WTC11 (cell line): ENCODE results near the gene CDIPT. TPM values are rescaled to one million over a fixed set of nuclear protein-coding genes. Genes with fewer than 3 reads are reported as not detected.

Experiments used
- ATAC-seq: fragments of 200-7000 bp; cut with Tn5 transposase; 2 replicates; pipeline ENCODE4 v1.10.0; 2021; ENCODE audit warnings: mild to moderate bottlenecking, moderate library complexity
- CTCF ChIA-PET: fragments of 300-600 bp; sonication (Branson Sonifier 250); formaldehyde crosslinking; loops from one replicate; lab custom pipeline; 2021; ENCODE audit warnings: antibody characterized with exemption; lab: Charles Lee
- POLR2A ChIA-PET: fragments of 350-600 bp; sonication (Branson Sonifier 250); formaldehyde crosslinking; loops from one replicate; lab custom pipeline; 2021; ENCODE audit warnings: antibody characterized with exemption; lab: Charles Lee
- DNase-seq: peaks from one replicate; pipeline ENCODE4 v3.0.0; 2021; ENCODE audit warnings: low spot score
- H3K27ac Mint-ChIP-seq: 2 replicates; pipeline ENCODE4 v1.8.0; 2021; ENCODE audit warnings: mixed read lengths
- H3K27me3 Mint-ChIP-seq: 2 replicates; pipeline ENCODE4 v1.8.0; 2021; ENCODE audit warnings: low read depth, mild to moderate bottlenecking, moderate library complexity, mixed read lengths
- H3K36me3 Mint-ChIP-seq: 2 replicates; pipeline ENCODE4 v1.8.0; 2021; ENCODE audit warnings: mixed read lengths
- H3K4me1 Mint-ChIP-seq: 2 replicates; pipeline ENCODE4 v1.8.0; 2022; ENCODE audit warnings: mixed read lengths
- H3K4me3 Mint-ChIP-seq: 2 replicates; pipeline ENCODE4 v1.8.0; 2021; ENCODE audit warnings: mild to moderate bottlenecking, moderate library complexity, mixed read lengths
- H3K9me3 Mint-ChIP-seq: 2 replicates; pipeline ENCODE4 v1.8.0; 2021; ENCODE audit warnings: mixed read lengths
- ETV6 ChIP-seq: sonication (generic); formaldehyde crosslinking; IDR thresholded peaks from 2 replicates; pipeline ENCODE4 v1.8.1; 2022; ENCODE audit warnings: mild to moderate bottlenecking, missing genetic modification reagents
- FOXK1 ChIP-seq: sonication (generic); formaldehyde crosslinking; IDR thresholded peaks from 2 replicates; pipeline ENCODE4 v1.8.0; 2022; ENCODE audit warnings: mild to moderate bottlenecking, moderate library complexity, missing genetic modification reagents
- GRHL2 ChIP-seq: fragments of 250-450 bp; sonication (Bioruptor Pico); IDR thresholded peaks from 2 replicates; pipeline ENCODE4 v1.8.0; 2022; ENCODE audit warnings: mild to moderate bottlenecking, moderate library complexity; ENCODE audit not compliant: insufficient replicate concordance, severe bottlenecking
- GTF2I ChIP-seq: fragments of 250-450 bp; sonication (Bioruptor Pico); conservative IDR thresholded peaks from 2 replicates; pipeline ENCODE4 v1.4.0; 2021; ENCODE audit warnings: mild to moderate bottlenecking
- NFYB ChIP-seq: sonication (generic); formaldehyde crosslinking; conservative IDR thresholded peaks from 2 replicates; pipeline ENCODE4 v1.8.0; 2022; ENCODE audit warnings: low read depth, missing genetic modification reagents
- PRRX2 ChIP-seq: fragments of 250-450 bp; sonication (Bioruptor Pico); IDR thresholded peaks from 2 replicates; pipeline ENCODE4 v1.8.0; 2021; ENCODE audit warnings: mild to moderate bottlenecking
- SP1 ChIP-seq: sonication (generic); formaldehyde crosslinking; conservative IDR thresholded peaks from 2 replicates; pipeline ENCODE4 v1.8.1; 2022; ENCODE audit warnings: missing genetic modification reagents
- TEAD1 ChIP-seq: sonication (generic); formaldehyde crosslinking; IDR thresholded peaks from 2 replicates; pipeline ENCODE4 v1.8.0; 2022; ENCODE audit warnings: mild to moderate bottlenecking, missing genetic modification reagents
- USF2 ChIP-seq: sonication (generic); formaldehyde crosslinking; IDR thresholded peaks from 2 replicates; pipeline ENCODE4 v1.8.1; 2023; ENCODE audit warnings: mild to moderate bottlenecking, missing genetic modification reagents, moderate library complexity
- ZNF121 ChIP-seq: sonication (generic); formaldehyde crosslinking; IDR thresholded peaks from 2 replicates; pipeline ENCODE4 v1.8.0; 2023; ENCODE audit warnings: missing genetic modification reagents
- ZNF232 ChIP-seq: sonication (generic); formaldehyde crosslinking; IDR thresholded peaks from 2 replicates; pipeline ENCODE4 v1.8.0; 2022; ENCODE audit warnings: mild to moderate bottlenecking, missing genetic modification reagents
- total RNA-seq: library from RNA; stranded (reverse); gene quantifications from 3 replicates; pipeline ENCODE4 v1.2.3, GENCODE V29; 2021
- TF ChIP-seq, protein P1 (sequence below): sonication (generic); formaldehyde crosslinking; IDR thresholded peaks from 2 replicates; pipeline ENCODE4 v1.8.0; 2022; ENCODE audit warnings: mild to moderate bottlenecking, missing genetic modification reagents
- TF ChIP-seq, protein P2 (sequence below): sonication (generic); formaldehyde crosslinking; IDR thresholded peaks from 2 replicates; pipeline ENCODE4 v1.8.1; 2023; ENCODE audit warnings: mild to moderate bottlenecking, missing genetic modification reagents

The CDIPT gene
- total RNA-seq, 1 experiment from 2014 or later: 71.7 TPM

GRCh38 chr16:29877266-29877961, 14.4 kb upstream of the CDIPT start:
- Mint-ChIP-seq H3K36me3 (peaks cover 7% of the 10 kb centered on the region; the same call in 1 of the 2 replicates), H3K4me1 (peaks cover 10% of the 10 kb centered on the region), H3K9me3 (no peaks in the 10 kb centered on the region), H3K4me3 (peak overlapping the region; percentile 87), H3K27me3 (peaks cover 3% of the 10 kb centered on the region; the same call in 1 of the 2 replicates), H3K27ac (peak overlapping the region; percentile 98)
- peak; percentile 97 for ATAC-seq
- TF ChIP-seq, protein P1, sequence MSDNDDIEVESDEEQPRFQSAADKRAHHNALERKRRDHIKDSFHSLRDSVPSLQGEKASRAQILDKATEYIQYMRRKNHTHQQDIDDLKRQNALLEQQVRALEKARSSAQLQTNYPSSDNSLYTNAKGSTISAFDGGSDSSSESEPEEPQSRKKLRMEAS (CRISPR knock-in tag): 0 out of 2 replicates have a peak, but pooled peaks have one; percentile 72
- TF ChIP-seq NFYB (CRISPR knock-in tag) (peak; percentile 37; the same call in 1 of the 2 replicates), SP1 (peak; percentile 49), ETV6 (CRISPR knock-in tag) (0 out of 2 replicates have a peak, but pooled peaks have one; percentile 53), GRHL2 (CRISPR knock-in tag) (no peak), TEAD1 (CRISPR knock-in tag) (0 out of 2 replicates have a peak, but pooled peaks have one; percentile 23)
- CTCF ChIA-PET: interaction anchor here (0.6 to 2.3 kb wide), 19 partner anchors 14 to 215 kb away, joined by 3 to 17 read pairs (median 5); partner anchors contain the start of genes ASPHD1, CDIPT, HIRIP3 and MVP
- POLR2A ChIA-PET: interaction anchor here (0.5 to 1.5 kb wide), 13 partner anchors 9 to 650 kb away, joined by 3 to 7 read pairs (median 5); partner anchors contain the start of genes ASPHD1, CDIPT, KCTD13 and PAGR1
- peak; percentile 100 for DNase-seq

GRCh38 chr16:29876594-29877249, 13.7 kb upstream of the CDIPT start:
- H3K4me3 Mint-ChIP-seq: peak overlapping the region; percentile 87
- peak overlapping the region; percentile 70; the same call in 1 of the 2 replicates for H3K27ac Mint-ChIP-seq
- TF ChIP-seq USF2 (CRISPR knock-in tag) (peak; percentile 11; the same call in 1 of the 2 replicates), ZNF121 (CRISPR knock-in tag) (0 out of 2 replicates have a peak, but pooled peaks have one; percentile 13), PRRX2 (no peak)
- TF ChIP-seq, protein P2, sequence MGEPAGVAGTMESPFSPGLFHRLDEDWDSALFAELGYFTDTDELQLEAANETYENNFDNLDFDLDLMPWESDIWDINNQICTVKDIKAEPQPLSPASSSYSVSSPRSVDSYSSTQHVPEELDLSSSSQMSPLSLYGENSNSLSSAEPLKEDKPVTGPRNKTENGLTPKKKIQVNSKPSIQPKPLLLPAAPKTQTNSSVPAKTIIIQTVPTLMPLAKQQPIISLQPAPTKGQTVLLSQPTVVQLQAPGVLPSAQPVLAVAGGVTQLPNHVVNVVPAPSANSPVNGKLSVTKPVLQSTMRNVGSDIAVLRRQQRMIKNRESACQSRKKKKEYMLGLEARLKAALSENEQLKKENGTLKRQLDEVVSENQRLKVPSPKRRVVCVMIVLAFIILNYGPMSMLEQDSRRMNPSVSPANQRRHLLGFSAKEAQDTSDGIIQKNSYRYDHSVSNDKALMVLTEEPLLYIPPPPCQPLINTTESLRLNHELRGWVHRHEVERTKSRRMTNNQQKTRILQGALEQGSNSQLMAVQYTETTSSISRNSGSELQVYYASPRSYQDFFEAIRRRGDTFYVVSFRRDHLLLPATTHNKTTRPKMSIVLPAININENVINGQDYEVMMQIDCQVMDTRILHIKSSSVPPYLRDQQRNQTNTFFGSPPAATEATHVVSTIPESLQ: no peak
- DNase-seq: peak; percentile 72
- H3K9me3 Mint-ChIP-seq: no peaks in the 10 kb centered on the region
- ChIA-PET CTCF (interaction anchor here (1.0 to 2.3 kb wide), 15 partner anchors 13 to 187 kb away, joined by 3 to 17 read pairs (median 5); partner anchors contain the start of genes ASPHD1, CDIPT, HIRIP3 and MVP), POLR2A (interaction anchor here (0.6 to 1.5 kb wide), 6 partner anchors 10 to 85 kb away, joined by 3 to 7 read pairs (median 6); partner anchors contain the start of genes ASPHD1, KCTD13, PAGR1 and SEZ6L2)
- H3K27me3 Mint-ChIP-seq: peaks cover 3% of the 10 kb centered on the region; the same call in 1 of the 2 replicates
- H3K4me1 Mint-ChIP-seq: peaks cover 10% of the 10 kb centered on the region
- peaks cover 8% of the 10 kb centered on the region; the same call in 1 of the 2 replicates for H3K36me3 Mint-ChIP-seq
- 0 out of 2 replicates have a peak, but pooled peaks have one; percentile 0 for ATAC-seq

GRCh38 chr16:29876217-29876593, 13.2 kb upstream of the CDIPT start:
- ChIA-PET POLR2A (interaction anchor here (0.6 kb wide), 1 partner anchor 60 kb away, joined by 3 read pairs; the partner anchor contains the start of gene PAGR1), CTCF (interaction anchor here (0.6 to 2.3 kb wide), 2 partner anchors 28 to 75 kb away, joined by 4 to 17 read pairs; no protein-coding TSS in a partner anchor)
- peak; percentile 87 for DNase-seq
- Mint-ChIP-seq H3K9me3 (no peaks in the 10 kb centered on the region), H3K27ac (peak overlapping the region; percentile 70), H3K27me3 (peaks cover 3% of the 10 kb centered on the region; the same call in 1 of the 2 replicates), H3K36me3 (peaks cover 9% of the 10 kb centered on the region; the same call in 1 of the 2 replicates), H3K4me1 (peaks cover 10% of the 10 kb centered on the region), H3K4me3 (peak overlapping the region; percentile 87)
- TF ChIP-seq GTF2I (CRISPR knock-in tag) (no peak), ZNF232 (CRISPR knock-in tag) (no peak), FOXK1 (0 out of 2 replicates have a peak, but pooled peaks have one; percentile 1)
- peak; percentile 27 for ATAC-seq
